ENCODE results near the gene CD84. TPM values are rescaled to one million over a fixed set of nuclear protein-coding genes. Genes with fewer than 3 reads are reported as not detected.

Gene CD84
- polyA plus RNA-seq, 3 donors: 14.5 to 33.5 (median 31.8) TPM

DNA sequence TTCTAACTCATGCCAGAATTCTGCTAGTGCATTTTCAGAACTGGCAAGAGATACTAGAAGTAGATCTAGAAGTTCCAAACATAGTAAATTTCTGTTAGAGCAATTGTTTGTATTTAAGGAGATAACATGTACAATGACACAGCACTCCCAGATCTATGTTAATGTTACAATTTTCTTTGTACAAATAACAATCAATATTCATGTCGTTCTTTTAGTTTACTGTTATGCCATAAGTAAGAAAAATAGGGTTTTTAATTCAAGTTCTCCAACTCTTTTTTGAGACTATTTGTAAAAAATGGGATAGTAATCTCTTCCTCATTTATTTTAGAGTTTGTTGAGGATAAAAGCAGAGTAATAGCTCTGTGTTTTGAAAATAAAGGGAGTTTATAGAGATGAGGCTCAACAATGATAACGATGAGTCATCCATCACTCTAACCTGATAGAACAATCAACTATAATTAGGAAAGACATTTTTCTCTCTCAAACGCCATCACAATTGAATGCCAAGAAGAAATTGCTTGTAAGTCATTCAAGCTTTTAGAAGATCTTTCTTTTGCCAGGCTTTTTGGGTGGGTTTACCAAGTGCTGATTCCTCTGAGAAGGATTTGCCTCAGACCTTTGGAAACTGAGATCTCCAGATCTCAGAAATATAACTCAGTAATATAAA lies 638 bp downstream of the CD84 start:
- H3K4me1 ChIP-seq (ENCODE audit: control insufficient read depth in 1 of 2, insufficient read depth in 2 of 2, low read length in 2 of 2): peaks cover 63 to 68% of the 10 kb centered on the region in 2 donors
- H3K79me2 ChIP-seq (ENCODE audit: insufficient read depth, low read length): peaks cover 51% of the 10 kb centered on the region
- peak overlapping the region; percentile 59 to 96 (median 83) for H3K4me3 ChIP-seq (replicated peaks in 1 of 3; ENCODE audit: low read depth in 2 of 3, low read length in 3 of 3)
- Mint-ChIP-seq H3K27me3 (ENCODE audit: low read depth in 3 of 3) (peaks cover 0 to 1% (median 0%) of the 10 kb centered on the region in 3 donors), H3K27ac (peak overlapping the region; percentile 83 to 97 (median 92)), H3K36me3 (peaks cover 0 to 8% of the 10 kb centered on the region in 2 donors), H3K4me1 (peaks cover 65% of the 10 kb centered on the region), H3K9me3 (peaks cover 0 to 5% (median 2%) of the 10 kb centered on the region in 7 donors), H3K4me3 (peak overlapping the region; percentile 82 to 98)
- peak overlapping the region; percentile 74 for H2AFZ ChIP-seq (ENCODE audit: insufficient read depth, low read depth, low read length, poor library complexity, severe bottlenecking)
- no peaks in the 10 kb centered on the region for H3K36me3 ChIP-seq (replicated peaks in 1 of 2; ENCODE audit: control insufficient read depth in 1 of 2, insufficient read depth in 2 of 2, low read length in 2 of 2)
- peak overlapping the region; percentile 86 for H3K4me2 ChIP-seq (replicated peaks; ENCODE audit: extremely low read depth, low read length, poor library complexity, severe bottlenecking)
- WGBS (ENCODE audit: insufficient coverage): no CpG with 5 or more reads among the region's 3 CpGs
- no peaks in the 10 kb centered on the region for H4K20me1 ChIP-seq (ENCODE audit: insufficient read depth, low read length)
- no peak for DNase-seq
- intact Hi-C loops (cut with micrococcal nuclease): loop anchor here in 1 of 2 donors (2.0 to 5.0 kb wide), 3 partner anchors 30 to 284 kb away; partner anchors contain the start of gene CD244
- no peak for TF ChIP-seq CTCF (IDR thresholded peaks at IDR 0.05)
- H3K27ac ChIP-seq (ENCODE audit: low read depth in 1 of 2, low read length in 2 of 2): peak overlapping the region in 1 of 2 donors; percentile 92
- H3K9ac ChIP-seq (ENCODE audit: insufficient read depth, low read length, poor library complexity, severe bottlenecking): peak overlapping the region; percentile 65
- no peaks in the 10 kb centered on the region for H3K27me3 ChIP-seq (ENCODE audit: control insufficient read depth in 2 of 2, insufficient read depth in 2 of 2, low read length in 2 of 2)
- no peaks in the 10 kb centered on the region for H3K9me3 ChIP-seq (replicated peaks in 1 of 2; ENCODE audit: control insufficient read depth in 1 of 2, insufficient read depth in 1 of 2, low read length in 2 of 2)

GRCh38 chr1:160578175-160578524 lies 1.1 kb downstream of the CD84 start:
- Histone ChIP-seq H3K27me3 (ENCODE audit: control insufficient read depth in 2 of 2, insufficient read depth in 2 of 2, low read length in 2 of 2) (no peaks in the 10 kb centered on the region), H3K79me2 (ENCODE audit: insufficient read depth, low read length) (peaks cover 56% of the 10 kb centered on the region), H3K4me1 (ENCODE audit: control insufficient read depth in 1 of 2, insufficient read depth in 2 of 2, low read length in 2 of 2) (peaks cover 68 to 73% of the 10 kb centered on the region in 2 donors), H3K27ac (ENCODE audit: low read depth in 1 of 2, low read length in 2 of 2) (peak overlapping the region in 1 of 2 donors; percentile 92), H3K4me2 (replicated peaks; ENCODE audit: extremely low read depth, low read length, poor library complexity, severe bottlenecking) (peak overlapping the region; percentile 86), H3K9me3 (replicated peaks in 1 of 2; ENCODE audit: control insufficient read depth in 1 of 2, insufficient read depth in 1 of 2, low read length in 2 of 2) (no peaks in the 10 kb centered on the region), H3K9ac (ENCODE audit: insufficient read depth, low read length, poor library complexity, severe bottlenecking) (peak overlapping the region; percentile 65), H3K36me3 (replicated peaks in 1 of 2; ENCODE audit: control insufficient read depth in 1 of 2, insufficient read depth in 2 of 2, low read length in 2 of 2) (no peaks in the 10 kb centered on the region), H4K20me1 (ENCODE audit: insufficient read depth, low read length) (no peaks in the 10 kb centered on the region), H3K4me3 (replicated peaks in 1 of 3; ENCODE audit: low read depth in 2 of 3, low read length in 3 of 3) (peak overlapping the region; percentile 59 to 96 (median 83)), H2AFZ (ENCODE audit: insufficient read depth, low read depth, low read length, poor library complexity, severe bottlenecking) (peak overlapping the region; percentile 74)
- Mint-ChIP-seq H3K4me1 (peaks cover 70% of the 10 kb centered on the region), H3K27me3 (ENCODE audit: low read depth in 3 of 3) (no peaks in the 10 kb centered on the region), H3K9me3 (peaks cover 0 to 3% (median 1%) of the 10 kb centered on the region in 7 donors), H3K27ac (peak overlapping the region in 5 of 7 donors; percentile 33 to 97 (median 93)), H3K36me3 (peaks cover 4 to 6% of the 10 kb centered on the region in 2 donors), H3K4me3 (peak overlapping the region; percentile 82 to 98)
- TF ChIP-seq CTCF (IDR thresholded peaks at IDR 0.05): no peak
- WGBS (ENCODE audit: insufficient coverage): 0% methylated on average over 1 of the region's 3 CpGs
- DNase-seq: no peak
- intact Hi-C loops (cut with micrococcal nuclease): loop anchor here in 1 of 2 donors (2.0 to 5.0 kb wide), 3 partner anchors 31 to 284 kb away; partner anchors contain the start of gene CD244

All from CD14-positive monocyte (primary cell).